ENCODE results near the gene PRKD2. TPM values are rescaled to one million over a fixed set of nuclear protein-coding genes. Genes with fewer than 3 reads are reported as not detected.

PRKD2 gene
- total RNA-seq, 1 experiment from 2014 or later, result 30.4 TPM

GRCh38 chr19:46759206-46759605 lies 42.3 kb upstream of the PRKD2 start:
- Mint-ChIP-seq H3K27ac (ENCODE audit: low read depth, unreplicated experiment) (no peak overlapping the region), H3K9me3 (ENCODE audit: unreplicated experiment) (no peaks in the 10 kb centered on the region), H3K36me3 (ENCODE audit: insufficient read depth, unreplicated experiment) (no peaks in the 10 kb centered on the region), H3K4me1 (ENCODE audit: insufficient read depth, unreplicated experiment) (peaks cover 13% of the 10 kb centered on the region), H3K27me3 (ENCODE audit: insufficient read depth, unreplicated experiment) (no peaks in the 10 kb centered on the region), H3K4me3 (ENCODE audit: unreplicated experiment) (no peak overlapping the region)
- intact Hi-C loops (cut with micrococcal nuclease), result no loop called here
- TF ChIP-seq CTCF (IDR thresholded peaks at IDR 0.05; ENCODE audit: unreplicated experiment), result no peak
- CTCF ChIA-PET, result interaction anchor here (0.7 to 7.3 kb wide), 7 partner anchors 10 to 559 kb away, joined by 3 to 133 read pairs (median 15); no protein-coding TSS in a partner anchor
- no TSS peak for BruUV-seq (replicated peaks)
- POLR2A ChIA-PET, result interaction anchor here (1.2 to 10.6 kb wide), 3 partner anchors 21 to 77 kb away, joined by 5 to 147 read pairs (median 16); partner anchors contain the start of gene SLC1A5
- no peak for DNase-seq (ENCODE audit: unreplicated experiment)

- ChIA-PET POLR2A (interaction anchor here (3.0 kb wide), 1 partner anchor 84 kb away, joined by 19 read pairs; no protein-coding TSS in a partner anchor), CTCF (interaction anchor here (0.6 to 7.3 kb wide), 20 partner anchors 9 to 1817 kb away, joined by 3 to 133 read pairs (median 4); no protein-coding TSS in a partner anchor)
- Mint-ChIP-seq H3K9me3 (ENCODE audit: unreplicated experiment) (no peaks in the 10 kb centered on the region), H3K4me3 (ENCODE audit: unreplicated experiment) (no peak overlapping the region), H3K27me3 (ENCODE audit: insufficient read depth, unreplicated experiment) (no peaks in the 10 kb centered on the region), H3K36me3 (ENCODE audit: insufficient read depth, unreplicated experiment) (peaks cover 4% of the 10 kb centered on the region), H3K27ac (ENCODE audit: low read depth, unreplicated experiment) (no peak overlapping the region), H3K4me1 (ENCODE audit: insufficient read depth, unreplicated experiment) (peaks cover 19% of the 10 kb centered on the region)
- intact Hi-C loops (cut with micrococcal nuclease), result loop anchor here (2.0 kb wide), 1 partner anchor 234 kb away; no protein-coding TSS in a partner anchor
- DNase-seq (ENCODE audit: unreplicated experiment), result no peak
- no peak for TF ChIP-seq CTCF (IDR thresholded peaks at IDR 0.05; ENCODE audit: unreplicated experiment)
- no TSS peak for BruUV-seq (replicated peaks)
These were observed 39.6 kb upstream of the PRKD2 start for GRCh38 chr19:46756544-46756888.

- intact Hi-C loops (cut with micrococcal nuclease), result loop anchor here (2.0 kb wide), 1 partner anchor 235 kb away; no protein-coding TSS in a partner anchor
- Mint-ChIP-seq H3K9me3 (ENCODE audit: unreplicated experiment) (no peaks in the 10 kb centered on the region), H3K36me3 (ENCODE audit: insufficient read depth, unreplicated experiment) (peaks cover 5% of the 10 kb centered on the region), H3K27me3 (ENCODE audit: insufficient read depth, unreplicated experiment) (no peaks in the 10 kb centered on the region), H3K27ac (ENCODE audit: low read depth, unreplicated experiment) (no peak overlapping the region), H3K4me1 (ENCODE audit: insufficient read depth, unreplicated experiment) (peaks cover 19% of the 10 kb centered on the region), H3K4me3 (ENCODE audit: unreplicated experiment) (no peak overlapping the region)
- DNase-seq (ENCODE audit: unreplicated experiment), result no peak
- no TSS peak for BruUV-seq (replicated peaks)
- POLR2A ChIA-PET, result interaction anchor here (0.9 to 3.0 kb wide), 3 partner anchors 32 to 84 kb away, joined by 3 to 19 read pairs (median 4); partner anchors contain the start of gene SLC1A5
- TF ChIP-seq CTCF (IDR thresholded peaks at IDR 0.05; ENCODE audit: unreplicated experiment), result no peak
- CTCF ChIA-PET, result interaction anchor here (0.6 to 8.3 kb wide), 22 partner anchors 8 to 1817 kb away, joined by 3 to 133 read pairs (median 4); no protein-coding TSS in a partner anchor
These were observed 39.1 kb upstream of the PRKD2 start for GRCh38 chr19:46755853-46756543.

GRCh38 chr19:46755077-46755852 lies 38.4 kb upstream of the PRKD2 start:
- BruUV-seq (replicated peaks), result no TSS peak
- H3K27ac Mint-ChIP-seq (ENCODE audit: low read depth, unreplicated experiment), result no peak overlapping the region
- ChIA-PET CTCF (interaction anchor here (0.7 to 8.3 kb wide), 6 partner anchors 12 to 231 kb away, joined by 3 to 103 read pairs (median 4); no protein-coding TSS in a partner anchor), POLR2A (interaction anchor here (0.5 to 1.2 kb wide), 5 partner anchors 31 to 225 kb away, joined by 3 to 8 read pairs (median 3); partner anchors contain the start of gene SLC1A5)
- intact Hi-C loops (cut with micrococcal nuclease), result no loop called here
- no peaks in the 10 kb centered on the region for H3K9me3 Mint-ChIP-seq (ENCODE audit: unreplicated experiment)
- H3K4me1 Mint-ChIP-seq (ENCODE audit: insufficient read depth, unreplicated experiment), result peaks cover 19% of the 10 kb centered on the region
- H3K36me3 Mint-ChIP-seq (ENCODE audit: insufficient read depth, unreplicated experiment), result peaks cover 12% of the 10 kb centered on the region
- TF ChIP-seq CTCF (IDR thresholded peaks at IDR 0.05; ENCODE audit: unreplicated experiment), result no peak
- no peaks in the 10 kb centered on the region for H3K27me3 Mint-ChIP-seq (ENCODE audit: insufficient read depth, unreplicated experiment)
- H3K4me3 Mint-ChIP-seq (ENCODE audit: unreplicated experiment), result no peak overlapping the region
- DNase-seq (ENCODE audit: unreplicated experiment), result no peak
